NAMALWA (cell line): Measurements from ENCODE around the gene ICA1L.
"Not testable (repeated sequence)": the region's sequence is repeated elsewhere in the genome, so short reads cannot be mapped to it uniquely, and the experiment has no call there.

ENCODE experiments used
- DNase-seq: peaks from one replicate; pipeline ENCODE4 v3.0.0-alpha.2; 2015; ENCODE audit warnings: low spot score

The ICA1L gene

GRCh38 chr2:202871300-202872141 is at the start of gene ICA1L:
Gene ICA1L (minus strand): TSS chr2:202871766. CDS start chr2:202829009, 42,757 bp downstream.
- DNase-seq, result peak; percentile 75

- no peak for DNase-seq
Observed at GRCh38 chr2:202918860-202919259, 47.3 kb upstream of the ICA1L start.

- peak; percentile 19 for DNase-seq
Observed at GRCh38 chr2:202912342-202913201, 41.0 kb upstream of the ICA1L start.

- peak; percentile 95 for DNase-seq
Observed at GRCh38 chr2:202911512-202912341, 40.2 kb upstream of the ICA1L start, which contains the start of the genes CARF and WDR12. Gene CARF (plus strand): TSS chr2:202912275. CDS start chr2:202941903, 29,628 bp downstream. Gene WDR12 (minus strand): TSS chr2:202911673. CDS start chr2:202911476, 197 bp downstream.

GRCh38 chr2:202911203-202911511 is 39.6 kb upstream of the ICA1L start:
- no peak for DNase-seq

GRCh38 chr2:202910698-202911097 is 39.1 kb upstream of the ICA1L start:
- DNase-seq, result peak; percentile 13

GRCh38 chr2:202910250-202910649 is 38.7 kb upstream of the ICA1L start:
- not testable (repeated sequence) for DNase-seq

- DNase-seq, result no peak
Observed at GRCh38 chr2:202909394-202910192, 38.0 kb upstream of the ICA1L start.

- DNase-seq, result no peak
Observed at GRCh38 chr2:202908186-202908585, 36.6 kb upstream of the ICA1L start.

GRCh38 chr2:202905507-202905906 is 33.9 kb upstream of the ICA1L start:
- DNase-seq, result not testable (repeated sequence)

GRCh38 chr2:202885190-202885589 is 13.6 kb upstream of the ICA1L start:
- DNase-seq, result no peak

- DNase-seq, result no peak
Observed at GRCh38 chr2:202883987-202884675, 12.6 kb upstream of the ICA1L start.

- DNase-seq, result no peak
Observed at GRCh38 chr2:202881570-202881969, 10.0 kb upstream of the ICA1L start.

GRCh38 chr2:202877699-202878098 is 6.1 kb upstream of the ICA1L start:
- DNase-seq, result no peak

- DNase-seq, result peak; percentile 84
Observed at GRCh38 chr2:202870431-202871299, 901 bp downstream of the ICA1L start.

- no peak for DNase-seq
Observed at GRCh38 chr2:202861987-202862386, 9.6 kb downstream of the ICA1L start.

GRCh38 chr2:202858601-202859000 is 13.0 kb downstream of the ICA1L start:
- DNase-seq, result no peak

GRCh38 chr2:202849343-202849742 is 22.2 kb downstream of the ICA1L start:
- DNase-seq, result not testable (repeated sequence)

- DNase-seq, result no peak
Observed at GRCh38 chr2:202848813-202849212, 22.8 kb downstream of the ICA1L start.
